ENCODE data around the gene XKRX.

Gene XKRX

DNA sequence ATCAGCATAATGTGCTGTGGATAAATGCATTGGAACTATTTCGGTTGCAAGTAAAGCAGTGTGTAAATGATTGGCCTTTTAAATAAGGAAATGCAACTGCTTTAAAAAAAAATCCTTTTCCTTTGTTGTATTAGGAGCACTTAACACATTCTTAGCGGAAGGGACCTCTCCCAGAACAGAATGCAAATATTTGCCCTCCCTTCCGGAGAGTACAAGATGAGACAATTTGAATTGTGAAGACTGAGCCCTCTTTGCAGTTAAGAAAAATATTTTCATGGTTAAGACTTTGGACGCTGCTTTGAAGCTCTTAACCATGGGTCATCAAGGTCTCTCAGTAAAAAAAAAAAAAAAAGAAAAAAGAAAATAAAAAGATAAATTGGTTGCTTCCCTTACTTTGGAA lies 45.1 kb downstream of the XKRX start:
- no peaks in the 10 kb centered on the region for H3K4me1 ChIP-seq (ENCODE audit: control insufficient read depth in 1 of 2, insufficient read depth in 2 of 2, low read length in 2 of 2)
- no peaks in the 10 kb centered on the region for H3K27me3 ChIP-seq (ENCODE audit: low read depth, low read length)
- H3K36me3 ChIP-seq (ENCODE audit: control insufficient read depth in 1 of 2, insufficient read depth in 2 of 2, low read length in 2 of 2), result no peaks in the 10 kb centered on the region
- H3K4me3 ChIP-seq (ENCODE audit: low read depth in 1 of 2, low read length in 2 of 2), result no peak overlapping the region
- H3K9me3 ChIP-seq (ENCODE audit: control insufficient read depth in 1 of 2, low read length in 2 of 2), result no peaks in the 10 kb centered on the region
- no peak overlapping the region for H3K27ac ChIP-seq (ENCODE audit: low read length)

DNA sequence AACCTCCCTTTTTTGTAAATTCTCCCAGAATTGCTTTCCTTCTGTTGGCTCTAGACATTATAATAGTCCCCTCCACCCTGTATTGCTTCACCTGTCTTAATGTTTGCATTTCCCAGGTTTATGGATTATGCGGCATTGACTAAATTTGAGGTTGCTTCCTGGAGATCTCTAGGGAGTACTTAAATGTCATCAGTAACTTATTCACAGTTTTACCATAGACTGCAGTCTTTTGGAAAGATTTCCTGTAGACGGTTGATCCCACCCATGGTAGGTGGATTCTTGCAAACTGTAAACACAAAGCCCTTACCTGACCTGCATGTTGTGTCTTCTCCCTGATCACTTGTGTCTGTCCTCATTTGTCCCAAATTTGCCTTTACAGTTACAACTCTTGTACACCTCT lies 48.3 kb downstream of the XKRX start:
- Histone ChIP-seq H3K9me3 (ENCODE audit: control insufficient read depth in 1 of 2, low read length in 2 of 2) (no peaks in the 10 kb centered on the region), H3K27me3 (ENCODE audit: low read depth, low read length) (no peaks in the 10 kb centered on the region), H3K4me1 (ENCODE audit: control insufficient read depth in 1 of 2, insufficient read depth in 2 of 2, low read length in 2 of 2) (no peaks in the 10 kb centered on the region), H3K27ac (ENCODE audit: low read length) (no peak overlapping the region), H3K36me3 (ENCODE audit: control insufficient read depth in 1 of 2, insufficient read depth in 2 of 2, low read length in 2 of 2) (no peaks in the 10 kb centered on the region), H3K4me3 (ENCODE audit: low read depth in 1 of 2, low read length in 2 of 2) (no peak overlapping the region)

DNA sequence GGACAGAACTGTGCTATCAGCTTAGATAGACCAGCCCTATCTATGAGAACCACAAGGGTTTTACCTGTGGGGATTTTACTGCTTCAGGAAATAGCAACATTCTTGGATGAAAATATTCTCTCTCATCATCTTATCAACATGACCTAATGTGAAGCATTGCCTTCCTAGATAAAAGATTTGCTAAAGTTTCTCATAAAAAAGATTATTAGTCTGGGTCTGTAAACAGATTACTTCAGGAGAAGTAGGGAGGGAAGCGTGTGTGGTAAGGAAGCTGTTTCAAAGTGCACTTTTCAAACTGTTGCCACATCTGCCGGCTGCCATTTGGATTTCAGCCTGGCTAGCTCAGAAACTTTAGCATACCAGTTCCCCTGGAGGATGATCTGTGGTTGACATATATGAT lies 54.4 kb downstream of the XKRX start, which contains the start of gene NOX1:
Gene NOX1, minus strand, starts transcription at position 35 of the 400 bp plus-strand sequence. CDS start 220 bp downstream, outside the sequence.
- Histone ChIP-seq H3K4me3 (ENCODE audit: low read depth in 1 of 2, low read length in 2 of 2) (no peak within 1 kb of the TSS), H3K9me3 (ENCODE audit: control insufficient read depth in 1 of 2, low read length in 2 of 2) (no peaks in the 10 kb centered on the region)

DNA sequence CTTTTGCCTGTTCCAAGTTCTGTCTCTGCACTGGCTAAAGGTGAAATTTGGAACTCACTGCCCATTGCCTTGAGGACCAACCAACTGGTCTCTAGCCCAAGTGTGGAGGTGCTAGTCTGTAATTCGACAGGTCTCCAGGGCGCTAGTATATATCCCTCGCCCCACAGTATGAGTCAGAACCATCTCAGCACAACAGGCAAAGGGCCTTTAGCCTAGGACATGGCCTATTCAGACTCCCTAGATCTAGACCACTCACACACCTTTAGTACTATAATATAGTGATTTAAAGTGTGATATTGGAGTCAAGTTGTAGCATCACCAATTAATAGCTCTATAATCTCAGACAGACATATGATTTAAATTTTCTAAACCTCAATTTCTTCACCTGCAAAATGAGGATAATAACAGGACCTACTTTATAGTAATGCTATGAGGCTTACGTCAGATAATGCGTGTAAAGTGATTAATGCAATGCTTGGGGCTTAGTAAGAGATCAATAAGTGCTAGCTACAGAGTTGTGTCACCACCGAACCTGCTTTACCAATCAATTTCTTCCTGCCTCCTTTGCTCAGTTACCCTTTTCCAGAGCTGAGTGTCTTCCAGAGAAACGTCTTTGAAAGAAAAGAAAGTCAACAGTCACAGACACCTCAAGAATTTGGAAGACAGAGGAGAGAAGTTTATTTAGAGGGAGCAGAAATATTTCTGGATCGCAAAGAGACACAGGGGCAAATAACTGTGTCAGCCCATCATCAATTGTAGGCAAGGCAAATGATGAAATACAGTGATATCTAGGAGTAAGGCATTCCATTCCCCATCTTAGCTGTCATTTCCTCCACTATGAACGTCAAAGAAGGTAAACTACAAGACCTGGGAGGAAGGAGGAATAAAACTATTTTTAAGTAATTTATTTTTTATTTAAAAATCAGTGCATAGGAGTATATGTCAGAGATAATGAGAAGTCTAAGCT lies 56.8 kb downstream of the XKRX start:
- H3K9me3 ChIP-seq (ENCODE audit: control insufficient read depth in 1 of 2, low read length in 2 of 2), result no peaks in the 10 kb centered on the region
- H3K4me1 ChIP-seq (ENCODE audit: control insufficient read depth in 1 of 2, insufficient read depth in 2 of 2, low read length in 2 of 2), result no peaks in the 10 kb centered on the region
- H3K27ac ChIP-seq (ENCODE audit: low read length), result no peak overlapping the region
- H3K27me3 ChIP-seq (ENCODE audit: low read depth, low read length), result no peaks in the 10 kb centered on the region
- no peak overlapping the region for H3K4me3 ChIP-seq (ENCODE audit: low read depth in 1 of 2, low read length in 2 of 2)
- H3K36me3 ChIP-seq (ENCODE audit: control insufficient read depth in 1 of 2, insufficient read depth in 2 of 2, low read length in 2 of 2), result no peaks in the 10 kb centered on the region

More for the DNA sequence above, 54.4 kb downstream of the XKRX start, which contains the start of gene NOX1:
- Histone ChIP-seq H3K27me3 (ENCODE audit: low read depth, low read length) (no peaks in the 10 kb centered on the region), H3K27ac (ENCODE audit: low read length) (no peak within 1 kb of the TSS), H3K36me3 (ENCODE audit: control insufficient read depth in 1 of 2, insufficient read depth in 2 of 2, low read length in 2 of 2) (no peaks in the 10 kb centered on the region), H3K4me1 (ENCODE audit: control insufficient read depth in 1 of 2, insufficient read depth in 2 of 2, low read length in 2 of 2) (no peaks in the 10 kb centered on the region)

DNA sequence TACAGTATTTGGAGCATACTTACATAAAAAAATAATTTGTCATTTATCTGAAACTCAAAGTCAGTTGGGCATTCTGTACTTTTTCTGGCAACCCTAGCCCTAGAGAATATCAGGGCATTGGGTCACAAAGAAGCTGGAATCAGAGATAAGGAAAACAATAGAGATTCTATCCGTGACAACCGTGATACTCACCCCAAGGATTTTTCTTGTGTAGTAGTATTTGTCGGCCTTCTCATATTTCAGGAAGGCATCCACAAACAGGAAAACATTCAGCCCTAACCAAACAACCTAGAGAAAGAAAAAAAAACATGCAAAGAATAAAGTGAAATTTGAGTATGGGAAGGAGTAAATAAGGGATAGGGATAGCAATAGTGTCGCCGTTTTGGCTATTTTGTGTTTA lies 58.2 kb downstream of the XKRX start:
- no peak overlapping the region for H3K4me3 ChIP-seq (ENCODE audit: low read depth in 1 of 2, low read length in 2 of 2)
- H3K9me3 ChIP-seq (ENCODE audit: control insufficient read depth in 1 of 2, low read length in 2 of 2), result no peaks in the 10 kb centered on the region
- H3K27ac ChIP-seq (ENCODE audit: low read length), result no peak overlapping the region
- H3K36me3 ChIP-seq (ENCODE audit: control insufficient read depth in 1 of 2, insufficient read depth in 2 of 2, low read length in 2 of 2), result no peaks in the 10 kb centered on the region
- H3K4me1 ChIP-seq (ENCODE audit: control insufficient read depth in 1 of 2, insufficient read depth in 2 of 2, low read length in 2 of 2), result no peaks in the 10 kb centered on the region
- H3K27me3 ChIP-seq (ENCODE audit: low read depth, low read length), result no peaks in the 10 kb centered on the region

DNA sequence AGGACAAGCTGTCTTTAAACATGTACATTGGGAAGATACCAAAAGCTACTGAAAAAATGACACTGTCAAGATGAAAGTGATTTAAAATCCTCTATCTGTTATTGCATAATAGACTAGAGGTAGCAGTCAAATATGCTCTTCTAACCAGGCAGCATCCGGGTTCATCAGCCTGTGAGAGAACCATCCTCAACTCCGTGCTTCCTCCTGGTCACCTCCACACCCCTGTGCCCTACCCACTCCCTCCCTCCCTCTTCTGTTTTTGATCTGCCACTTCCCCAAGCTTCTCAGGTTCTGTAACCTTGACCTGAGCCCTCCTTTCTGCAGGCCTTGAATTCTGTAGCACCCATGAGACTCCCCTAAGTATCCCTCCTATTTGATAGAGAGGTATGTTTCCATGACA lies 60.4 kb downstream of the XKRX start:
- Histone ChIP-seq H3K27ac (ENCODE audit: low read length) (no peak overlapping the region), H3K36me3 (ENCODE audit: control insufficient read depth in 1 of 2, insufficient read depth in 2 of 2, low read length in 2 of 2) (no peaks in the 10 kb centered on the region), H3K4me3 (ENCODE audit: low read depth in 1 of 2, low read length in 2 of 2) (no peak overlapping the region), H3K9me3 (ENCODE audit: control insufficient read depth in 1 of 2, low read length in 2 of 2) (no peaks in the 10 kb centered on the region), H3K4me1 (ENCODE audit: control insufficient read depth in 1 of 2, insufficient read depth in 2 of 2, low read length in 2 of 2) (no peaks in the 10 kb centered on the region), H3K27me3 (ENCODE audit: low read depth, low read length) (no peaks in the 10 kb centered on the region)

DNA sequence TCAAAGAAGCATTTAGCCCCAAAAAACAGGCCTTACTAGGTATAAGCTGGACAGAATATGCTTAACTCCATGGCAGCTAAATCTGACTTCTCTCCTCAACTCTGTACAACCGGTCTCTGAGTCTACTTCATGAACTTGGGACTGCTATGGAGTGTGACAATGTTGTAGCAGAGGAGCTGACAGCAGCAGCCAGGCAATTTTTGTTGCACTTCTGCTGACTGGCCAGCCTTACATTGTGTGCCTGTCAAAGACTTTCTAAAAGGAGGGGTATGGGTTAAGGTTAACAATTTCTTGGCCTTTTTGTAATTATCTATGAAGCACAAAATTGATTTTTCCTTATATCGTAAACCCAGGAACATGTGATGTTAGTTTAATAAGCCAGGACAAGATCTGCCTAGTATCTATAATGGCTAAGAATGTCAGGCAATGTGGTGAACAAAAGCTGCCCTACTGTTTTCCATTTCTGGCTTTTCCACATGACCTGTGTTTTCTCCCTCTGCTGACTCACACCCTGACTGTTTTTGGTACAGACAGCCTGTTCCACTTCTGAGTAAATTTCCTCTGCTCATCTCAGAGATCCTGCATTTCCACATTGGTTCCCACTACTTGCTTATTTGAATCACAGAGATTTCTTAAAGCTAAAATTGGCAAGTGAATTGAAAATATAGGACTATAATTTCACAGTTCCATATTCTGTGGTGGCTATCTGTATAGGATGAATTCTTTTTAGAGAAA lies 63.9 kb downstream of the XKRX start:
- Histone ChIP-seq H3K27ac (ENCODE audit: low read length) (no peak overlapping the region), H3K9me3 (ENCODE audit: control insufficient read depth in 1 of 2, low read length in 2 of 2) (no peaks in the 10 kb centered on the region), H3K4me1 (ENCODE audit: control insufficient read depth in 1 of 2, insufficient read depth in 2 of 2, low read length in 2 of 2) (no peaks in the 10 kb centered on the region), H3K27me3 (ENCODE audit: low read depth, low read length) (no peaks in the 10 kb centered on the region), H3K4me3 (ENCODE audit: low read depth in 1 of 2, low read length in 2 of 2) (no peak overlapping the region), H3K36me3 (ENCODE audit: control insufficient read depth in 1 of 2, insufficient read depth in 2 of 2, low read length in 2 of 2) (no peaks in the 10 kb centered on the region)
